Common myeloid progenitor, CD34-positive (primary cell): ENCODE results near the gene GABRR2.
A peak's percentile ranks its signal among the peaks of the same experiment; 100 is the strongest.

Source experiments
- CTCF ChIA-PET: fragments of 350-600 bp; sonication (Branson Sonifier 250); formaldehyde crosslinking; loops from one replicate; lab custom pipeline; 2021; ENCODE audit warnings: antibody characterized with exemption; lab: Charles Lee
- POLR2A ChIA-PET: fragments of 350-600 bp; sonication (Branson Sonifier 250); formaldehyde crosslinking; loops from one replicate; lab custom pipeline; 2021; ENCODE audit warnings: antibody characterized with exemption; lab: Charles Lee
- DNase-seq, 3 donors: peaks; one replicate each; pipeline versions ENCODE4 v3.0.0 to v3.0.0-alpha.2; 2013
- H3K27ac ChIP-seq, 2 experiments: 1 replicate in 1 of 2; 2 replicates in 1 of 2; pipeline ENCODE4 v1.7.0; 2013; ENCODE audit warnings: inconsistent platforms in 2 of 2, low read length in 2 of 2, mild to moderate bottlenecking in 2 of 2, low read depth in 1 of 2, moderate library complexity in 1 of 2; ENCODE audit not compliant: severe bottlenecking in 2 of 2, insufficient read depth in 1 of 2, poor library complexity in 1 of 2
- H3K27me3 ChIP-seq, 5 experiments: replicated peaks in 2 of 5; 1 replicate in 3 of 5; 2 replicates in 2 of 5; pipeline versions ENCODE4 v1.6.1 to v1.7.0; 2013; ENCODE audit warnings: low read length in 4 of 5, mild to moderate bottlenecking in 2 of 5, moderate library complexity in 2 of 5, inconsistent platforms in 1 of 5; ENCODE audit not compliant: insufficient read depth in 5 of 5, control insufficient read depth in 4 of 5
- H3K36me3 ChIP-seq, 4 experiments: 1 replicate in 2 of 4; 2 replicates in 2 of 4; pipeline versions ENCODE4 v1.6.1 to v1.7.0; 2013; ENCODE audit warnings: low read length in 3 of 4, control low read depth in 1 of 4, mild to moderate bottlenecking in 1 of 4; ENCODE audit not compliant: control insufficient read depth in 4 of 4, insufficient read depth in 4 of 4
- H3K4me1 ChIP-seq, 4 experiments: 1 replicate in 3 of 4; 2 replicates in 1 of 4; pipeline versions ENCODE4 v1.6.1 to v1.7.1; 2013; ENCODE audit warnings: low read length in 3 of 4, mild to moderate bottlenecking in 3 of 4, control low read depth in 1 of 4, inconsistent platforms in 1 of 4, moderate library complexity in 1 of 4; ENCODE audit not compliant: control insufficient read depth in 4 of 4, insufficient read depth in 4 of 4; ENCODE audit errors: control extremely low read depth in 1 of 4
- H3K4me3 ChIP-seq, 7 experiments: 1 replicate in 4 of 7; 2 replicates in 3 of 7; pipeline versions ENCODE4 v1.5.1 to v1.7.0; 2013; ENCODE audit warnings: mild to moderate bottlenecking in 7 of 7, low read length in 6 of 7, moderate library complexity in 6 of 7, inconsistent platforms in 2 of 7, low read depth in 2 of 7, control low read depth in 1 of 7; ENCODE audit not compliant: insufficient read depth in 4 of 7, control insufficient read depth in 1 of 7; ENCODE audit errors: extremely low read depth in 1 of 7
- H3K9me3 ChIP-seq, 5 experiments: 1 replicate in 4 of 5; 2 replicates in 1 of 5; pipeline versions ENCODE4 v1.6.1 to v1.7.1; 2013; ENCODE audit warnings: low read length in 4 of 5, mild to moderate bottlenecking in 2 of 5, inconsistent platforms in 1 of 5, low read depth in 1 of 5, moderate library complexity in 1 of 5; ENCODE audit not compliant: control insufficient read depth in 4 of 5, insufficient read depth in 2 of 5; ENCODE audit errors: control extremely low read depth in 1 of 5
- WGBS: methylation state at CpG from one replicate; pipeline ENCODE4 v1.1.5; 2013; ENCODE audit not compliant: insufficient coverage; 5-methylcytosine and 5-hydroxymethylcytosine counted together

Gene GABRR2

GRCh38 chr6:89250239-89250638 is 64.9 kb downstream of the GABRR2 start:
- H3K9me3 ChIP-seq: no peaks in the 10 kb centered on the region
- no peak overlapping the region for H3K4me3 ChIP-seq
- no peak overlapping the region for H3K27ac ChIP-seq
- H3K27me3 ChIP-seq: no peaks in the 10 kb centered on the region
- 96% methylated on average over 5 of the region's 7 CpGs for WGBS
- DNase-seq: no peak
- ChIA-PET CTCF (interaction anchor here (0.9 to 1.6 kb wide), 2 partner anchors 123 to 131 kb away, joined by 3 to 4 read pairs; no protein-coding TSS in a partner anchor), POLR2A (no interaction called here)
- H3K4me1 ChIP-seq: peaks cover 0 to 7% (median 0%) of the 10 kb centered on the region in 4 experiments
- H3K36me3 ChIP-seq: no peaks in the 10 kb centered on the region

GRCh38 chr6:89244241-89244985 is 70.7 kb downstream of the GABRR2 start:
- Histone ChIP-seq H3K9me3 (no peaks in the 10 kb centered on the region), H3K27ac (no peak overlapping the region), H3K4me1 (peaks cover 8 to 29% (median 18%) of the 10 kb centered on the region in 4 experiments), H3K36me3 (no peaks in the 10 kb centered on the region), H3K4me3 (no peak overlapping the region), H3K27me3 (no peaks in the 10 kb centered on the region)
- POLR2A ChIA-PET: no interaction called here
- WGBS: 90% methylated on average over 3 of the region's 5 CpGs
- DNase-seq: no peak
- CTCF ChIA-PET: interaction anchor here (0.8 to 7.5 kb wide), 10 partner anchors 9 to 261 kb away, joined by 3 to 50 read pairs (median 5); no protein-coding TSS in a partner anchor

GRCh38 chr6:89243331-89243629 is 71.8 kb downstream of the GABRR2 start:
- no peaks in the 10 kb centered on the region for H3K36me3 ChIP-seq
- H3K9me3 ChIP-seq: no peaks in the 10 kb centered on the region
- H3K4me3 ChIP-seq: no peak overlapping the region
- CTCF ChIA-PET: interaction anchor here (0.6 to 7.5 kb wide), 11 partner anchors 10 to 260 kb away, joined by 3 to 50 read pairs (median 5); partner anchors contain the start of gene UBE2J1
- H3K27ac ChIP-seq: no peak overlapping the region
- no CpG with 5 or more reads among the region's 1 CpG for WGBS
- POLR2A ChIA-PET: no interaction called here
- H3K27me3 ChIP-seq: no peaks in the 10 kb centered on the region
- no peak for DNase-seq
- peaks cover 12 to 36% (median 24%) of the 10 kb centered on the region in 4 experiments for H3K4me1 ChIP-seq

- ChIA-PET CTCF (interaction anchor here (0.6 to 7.5 kb wide), 13 partner anchors 10 to 260 kb away, joined by 3 to 50 read pairs (median 5); partner anchors contain the start of gene UBE2J1), POLR2A (no interaction called here)
These were observed 72.3 kb downstream of the GABRR2 start for GRCh38 chr6:89242574-89243330.

GRCh38 chr6:89239338-89239737 is 75.8 kb downstream of the GABRR2 start:
- Histone ChIP-seq H3K36me3 (no peaks in the 10 kb centered on the region), H3K4me1 (peaks cover 12 to 36% (median 24%) of the 10 kb centered on the region in 4 experiments), H3K4me3 (peak overlapping the region in 3 of 7 experiments; percentile 1 to 54 (median 5)), H3K9me3 (peaks cover 0 to 11% (median 2%) of the 10 kb centered on the region in 5 experiments), H3K27me3 (no peaks in the 10 kb centered on the region), H3K27ac (no peak overlapping the region)
- ChIA-PET POLR2A (interaction anchor here (0.7 kb wide), 2 partner anchors 257 to 355 kb away, joined by 3 read pairs; no protein-coding TSS in a partner anchor), CTCF (interaction anchor here (0.5 to 7.5 kb wide), 10 partner anchors 29 to 256 kb away, joined by 3 to 50 read pairs (median 3); no protein-coding TSS in a partner anchor)
- WGBS: 4% methylated on average over 3 of the region's 3 CpGs
- peak; percentile 79 to 94 (median 93) for DNase-seq

More at GRCh38 chr6:89242574-89243330, 72.3 kb downstream of the GABRR2 start:
- H3K36me3 ChIP-seq: no peaks in the 10 kb centered on the region
- H3K4me1 ChIP-seq: peaks cover 12 to 36% (median 24%) of the 10 kb centered on the region in 4 experiments
- no peak overlapping the region for H3K4me3 ChIP-seq
- peaks cover 0 to 2% (median 0%) of the 10 kb centered on the region in 5 experiments for H3K9me3 ChIP-seq
- no peak overlapping the region for H3K27ac ChIP-seq
- peak; percentile 65 to 80 (median 77) for DNase-seq
- no peaks in the 10 kb centered on the region for H3K27me3 ChIP-seq
- 11% methylated on average over 3 of the region's 3 CpGs for WGBS

GRCh38 chr6:89237158-89237557 is 77.9 kb downstream of the GABRR2 start:
- no peak for DNase-seq
- ChIA-PET POLR2A (no interaction called here), CTCF (interaction anchor here (7.5 kb wide), 1 partner anchor 254 kb away, joined by 50 read pairs; no protein-coding TSS in a partner anchor)
- H3K27me3 ChIP-seq: no peaks in the 10 kb centered on the region
- no peaks in the 10 kb centered on the region for H3K36me3 ChIP-seq
- peaks cover 10 to 24% (median 16%) of the 10 kb centered on the region in 4 experiments for H3K4me1 ChIP-seq
- H3K4me3 ChIP-seq: no peak overlapping the region
- no peak overlapping the region for H3K27ac ChIP-seq
- H3K9me3 ChIP-seq: peaks cover 0 to 11% (median 2%) of the 10 kb centered on the region in 5 experiments
